Endodermal cell (in vitro differentiated cells): Measurements from ENCODE around the gene SLC6A11. TPM values are rescaled to one million over a fixed set of nuclear protein-coding genes. Genes with fewer than 3 reads are reported as not detected.

Experiments
- DNase-seq: peaks from one replicate; pipeline ENCODE4 v3.0.0-alpha.2; 2017
- H3K27ac ChIP-seq: 2 replicates; pipeline ENCODE4 v1.5.1; 2013; ENCODE audit warnings: mild to moderate bottlenecking, low read depth, low read length, moderate library complexity
- H3K27me3 ChIP-seq: 2 replicates; pipeline ENCODE4 v1.6.1; 2013; ENCODE audit warnings: mild to moderate bottlenecking, low read length, moderate library complexity; ENCODE audit not compliant: insufficient read depth, control insufficient read depth, poor library complexity, severe bottlenecking
- H3K36me3 ChIP-seq: 2 replicates; pipeline ENCODE4 v1.7.0; 2013; ENCODE audit warnings: mild to moderate bottlenecking, low read length, moderate library complexity; ENCODE audit not compliant: control insufficient read depth, insufficient read depth
- H3K4me1 ChIP-seq: one replicate; pipeline ENCODE4 v1.7.0; 2013; ENCODE audit warnings: low read length; ENCODE audit not compliant: control insufficient read depth, insufficient read depth
- H3K4me3 ChIP-seq: 2 replicates; pipeline ENCODE4 v1.5.1; 2013; ENCODE audit warnings: mild to moderate bottlenecking, low read length, moderate library complexity
- H3K9ac ChIP-seq: 2 replicates; pipeline ENCODE4 v1.6.1; 2013; ENCODE audit warnings: mild to moderate bottlenecking, low read length, moderate library complexity; ENCODE audit not compliant: poor library complexity, severe bottlenecking; ENCODE audit errors: extremely low read depth
- H3K9me3 ChIP-seq: 2 replicates; pipeline ENCODE4 v1.6.1; 2013; ENCODE audit warnings: mild to moderate bottlenecking, low read length, moderate library complexity; ENCODE audit not compliant: control insufficient read depth
- H3K27ac Mint-ChIP-seq: 2 replicates; pipeline ENCODE4 v1.8.0; 2020; ENCODE audit warnings: mixed read lengths
- H3K27me3 Mint-ChIP-seq: 2 replicates; pipeline ENCODE4 v1.8.0; 2021; ENCODE audit warnings: mild to moderate bottlenecking, mixed read lengths; ENCODE audit not compliant: insufficient read depth
- H3K36me3 Mint-ChIP-seq: 2 replicates; pipeline ENCODE4 v1.8.0; 2020; ENCODE audit warnings: low read depth, mixed read lengths
- H3K4me1 Mint-ChIP-seq: 2 replicates; pipeline ENCODE4 v1.8.0; 2020; ENCODE audit warnings: mixed read lengths
- H3K4me3 Mint-ChIP-seq: 2 replicates; pipeline ENCODE4 v1.8.0; 2020; ENCODE audit warnings: mild to moderate bottlenecking, moderate library complexity, mixed read lengths
- H3K9me3 Mint-ChIP-seq: 2 replicates; pipeline ENCODE4 v1.8.0; 2020; ENCODE audit warnings: mild to moderate bottlenecking, mixed read lengths
- WGBS, 2 experiments: methylation state at CpG; one replicate each; pipeline versions ENCODE4 v1.1.5 to v1.1.7; 2013; ENCODE audit warnings: missing lambda C conversion rate in 2 of 2, mixed read lengths in 1 of 2; ENCODE audit not compliant: insufficient coverage in 1 of 2, insufficient read length in 1 of 2; 5-methylcytosine and 5-hydroxymethylcytosine counted together
- total RNA-seq, 2 donors: library from RNA; stranded (reverse); fragmentation: NEBNext Ultra II Directional in 1 of 2; extraction: Animal tissue kit (Norgen Biotek cat#: 25700) in 1 of 2; gene quantifications; 2 replicates in 1 of 2; 3 replicates in 1 of 2; pipeline ENCODE4 v1.2.1, GENCODE V29; 2021
- TF ChIP-seq, protein P1 (sequence below): fragments of 200-600 bp; sonication (generic); conservative IDR thresholded peaks from 2 replicates; pipeline ENCODE4 v1.5.0; 2021; ENCODE audit warnings: antibody characterized with exemption, mild to moderate bottlenecking

The SLC6A11 gene
- total RNA-seq, 2 donors from 2014 or later: 0.27 to 0.73 TPM

DNA sequence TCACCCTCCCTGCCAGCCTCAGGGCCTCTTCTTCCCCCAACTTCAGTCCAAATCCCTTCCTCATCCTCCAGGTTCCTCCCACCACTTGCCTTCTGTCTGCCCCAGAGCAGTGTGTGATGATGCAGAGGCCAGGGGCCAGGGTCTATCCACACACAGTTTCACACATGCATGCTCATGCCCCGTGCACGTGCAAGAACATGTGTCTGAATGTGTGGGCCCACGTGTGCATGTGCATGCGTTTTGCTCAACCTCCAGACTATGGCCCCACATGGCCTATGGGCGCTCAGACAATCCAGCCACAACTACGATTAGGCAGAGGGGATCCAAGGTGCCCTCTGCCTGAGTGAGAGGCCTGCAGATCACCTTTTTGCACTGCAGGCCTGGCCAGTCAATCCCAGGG is 144.2 kb downstream of the SLC6A11 start:
- Histone ChIP-seq H3K36me3 (no peaks in the 10 kb centered on the region), H3K9me3 (no peaks in the 10 kb centered on the region), H3K9ac (no peak overlapping the region), H3K27me3 (no peaks in the 10 kb centered on the region), H3K4me3 (no peak overlapping the region), H3K27ac (no peak overlapping the region), H3K4me1 (no peaks in the 10 kb centered on the region)
- 88 to 95% methylated on average over 4 to 6 of the region's 6 CpGs for WGBS, 2 experiments
- TF ChIP-seq, protein P1, sequence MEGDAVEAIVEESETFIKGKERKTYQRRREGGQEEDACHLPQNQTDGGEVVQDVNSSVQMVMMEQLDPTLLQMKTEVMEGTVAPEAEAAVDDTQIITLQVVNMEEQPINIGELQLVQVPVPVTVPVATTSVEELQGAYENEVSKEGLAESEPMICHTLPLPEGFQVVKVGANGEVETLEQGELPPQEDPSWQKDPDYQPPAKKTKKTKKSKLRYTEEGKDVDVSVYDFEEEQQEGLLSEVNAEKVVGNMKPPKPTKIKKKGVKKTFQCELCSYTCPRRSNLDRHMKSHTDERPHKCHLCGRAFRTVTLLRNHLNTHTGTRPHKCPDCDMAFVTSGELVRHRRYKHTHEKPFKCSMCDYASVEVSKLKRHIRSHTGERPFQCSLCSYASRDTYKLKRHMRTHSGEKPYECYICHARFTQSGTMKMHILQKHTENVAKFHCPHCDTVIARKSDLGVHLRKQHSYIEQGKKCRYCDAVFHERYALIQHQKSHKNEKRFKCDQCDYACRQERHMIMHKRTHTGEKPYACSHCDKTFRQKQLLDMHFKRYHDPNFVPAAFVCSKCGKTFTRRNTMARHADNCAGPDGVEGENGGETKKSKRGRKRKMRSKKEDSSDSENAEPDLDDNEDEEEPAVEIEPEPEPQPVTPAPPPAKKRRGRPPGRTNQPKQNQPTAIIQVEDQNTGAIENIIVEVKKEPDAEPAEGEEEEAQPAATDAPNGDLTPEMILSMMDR: no peak
- no peaks in the 10 kb centered on the region for H3K9me3 Mint-ChIP-seq
- peaks cover 18% of the 10 kb centered on the region for H3K27me3 Mint-ChIP-seq
- no peak overlapping the region for H3K27ac Mint-ChIP-seq
- DNase-seq: no peak
- H3K36me3 Mint-ChIP-seq: no peaks in the 10 kb centered on the region
- H3K4me3 Mint-ChIP-seq: no peak overlapping the region
- H3K4me1 Mint-ChIP-seq: no peaks in the 10 kb centered on the region

DNA sequence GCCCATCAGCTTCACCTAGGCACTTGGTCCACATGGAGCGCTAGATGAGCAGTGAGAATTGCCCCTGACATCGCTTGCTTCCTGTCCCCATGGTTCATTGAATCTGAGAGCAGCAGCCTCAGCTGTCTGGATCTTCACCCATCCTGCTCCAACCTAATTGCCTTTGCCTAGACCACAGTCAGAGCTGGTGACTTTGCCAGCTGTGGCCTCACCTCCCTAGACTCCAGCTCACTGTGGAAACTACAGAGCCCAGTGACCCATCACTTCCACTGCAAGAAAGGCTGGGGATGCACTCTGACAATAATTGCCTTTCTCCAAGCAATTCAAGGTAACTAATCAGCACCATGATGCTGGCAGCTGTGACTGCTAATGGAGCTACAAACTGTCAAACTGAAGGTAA is 145.9 kb downstream of the SLC6A11 start:
- WGBS, 2 experiments: 86% methylated on average over 2 of the region's 2 CpGs
- DNase-seq: no peak
- Mint-ChIP-seq H3K27ac (no peak overlapping the region), H3K9me3 (no peaks in the 10 kb centered on the region), H3K36me3 (no peaks in the 10 kb centered on the region), H3K4me1 (no peaks in the 10 kb centered on the region), H3K4me3 (no peak overlapping the region), H3K27me3 (peaks cover 20% of the 10 kb centered on the region)
- Histone ChIP-seq H3K9me3 (no peaks in the 10 kb centered on the region), H3K4me1 (no peaks in the 10 kb centered on the region), H3K27ac (no peak overlapping the region), H3K27me3 (no peaks in the 10 kb centered on the region), H3K4me3 (no peak overlapping the region), H3K9ac (no peak overlapping the region), H3K36me3 (no peaks in the 10 kb centered on the region)
- TF ChIP-seq, protein P1: no peak

DNA sequence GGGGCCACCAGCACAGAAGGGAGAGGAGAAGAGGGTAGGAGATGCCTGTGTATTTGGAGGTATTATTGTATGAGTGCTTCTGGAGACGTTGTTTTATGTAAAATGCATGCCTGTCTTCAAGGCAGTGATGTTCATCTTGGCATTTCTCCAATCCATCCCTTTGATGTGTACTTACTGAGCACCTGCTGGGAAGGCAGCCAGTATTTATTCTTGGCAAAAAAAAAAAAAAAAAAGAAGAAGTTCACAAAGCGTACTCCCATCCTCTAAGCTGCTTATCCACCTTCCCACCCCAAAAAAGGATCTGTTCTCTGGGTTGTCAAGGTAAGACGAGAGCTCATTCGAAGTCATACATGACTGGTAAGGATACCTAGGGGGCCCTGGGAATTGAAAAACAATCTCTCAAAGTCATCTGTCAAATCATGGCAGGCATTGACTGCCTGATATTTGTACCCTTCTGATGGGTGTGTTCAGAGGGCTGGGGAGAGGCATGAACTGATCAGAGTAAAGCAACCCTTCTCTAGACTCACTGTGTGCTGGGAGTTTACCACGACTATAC is 146.5 kb downstream of the SLC6A11 start:
- Mint-ChIP-seq H3K4me3 (no peak overlapping the region), H3K36me3 (no peaks in the 10 kb centered on the region), H3K9me3 (no peaks in the 10 kb centered on the region), H3K4me1 (no peaks in the 10 kb centered on the region), H3K27me3 (peaks cover 20% of the 10 kb centered on the region), H3K27ac (no peak overlapping the region)
- Histone ChIP-seq H3K27ac (no peak overlapping the region), H3K4me1 (no peaks in the 10 kb centered on the region), H3K9ac (no peak overlapping the region), H3K27me3 (no peaks in the 10 kb centered on the region), H3K9me3 (no peaks in the 10 kb centered on the region), H3K4me3 (no peak overlapping the region), H3K36me3 (no peaks in the 10 kb centered on the region)
- TF ChIP-seq, protein P1: no peak
- 84 to 100% methylated on average over 1 to 4 of the region's 5 CpGs for WGBS, 2 experiments
- DNase-seq: no peak
